G401.6 (cell line): ENCODE data around the gene ZNF682.
"Not testable (repeated sequence)": the region's sequence is repeated elsewhere in the genome, so short reads cannot be mapped to it uniquely, and the experiment has no call there.

Source experiments
- FAIRE-seq: peaks from 2 replicates; lab custom pipeline; 2012; peaks lifted over from hg19 to GRCh38; lab: Jason Lieb, UNC

Gene ZNF682

GRCh38 chr19:19997656-19998268 is 41.5 kb downstream of the ZNF682 start:
- FAIRE-seq: no peak

- FAIRE-seq: no peak
These were observed 72.4 kb downstream of the ZNF682 start for GRCh38 chr19:19966862-19967261.

GRCh38 chr19:19966126-19966525 is 73.2 kb downstream of the ZNF682 start:
- FAIRE-seq: not testable (repeated sequence)

GRCh38 chr19:19964416-19964815 is 74.9 kb downstream of the ZNF682 start:
- FAIRE-seq: no peak

- not testable (repeated sequence) for FAIRE-seq
These were observed 80.0 kb downstream of the ZNF682 start for GRCh38 chr19:19959151-19959799.

GRCh38 chr19:19957766-19958165 is 81.5 kb downstream of the ZNF682 start:
- FAIRE-seq: not testable (repeated sequence)

- no peak for FAIRE-seq
These were observed 82.8 kb downstream of the ZNF682 start for GRCh38 chr19:19956434-19957075.

GRCh38 chr19:19955208-19955607 is 84.1 kb downstream of the ZNF682 start:
- no peak for FAIRE-seq
